Nephron progenitor cell (in vitro differentiated cells): ENCODE data around the gene OPHN1.

Experiments
- DNase-seq: peaks from one replicate; pipeline ENCODE4 v3.0.0; 2021
- H3K27ac Mint-ChIP-seq: 2 replicates; pipeline ENCODE4 v1.8.0; 2021; ENCODE audit warnings: mild to moderate bottlenecking, moderate library complexity, mixed read lengths
- H3K27me3 Mint-ChIP-seq: 2 replicates; pipeline ENCODE4 v1.8.0; 2021; ENCODE audit warnings: mild to moderate bottlenecking, low read depth, mixed read lengths; ENCODE audit not compliant: poor library complexity
- H3K36me3 Mint-ChIP-seq: 2 replicates; pipeline ENCODE4 v1.8.0; 2021; ENCODE audit warnings: low read depth, mixed read lengths
- H3K4me1 Mint-ChIP-seq: 2 replicates; pipeline ENCODE4 v1.8.0; 2021; ENCODE audit warnings: mixed read lengths
- H3K4me3 Mint-ChIP-seq: 2 replicates; pipeline ENCODE4 v1.8.0; 2021; ENCODE audit warnings: mild to moderate bottlenecking, moderate library complexity, mixed read lengths
- H3K9me3 Mint-ChIP-seq: 2 replicates; pipeline ENCODE4 v1.8.0; 2021; ENCODE audit warnings: mild to moderate bottlenecking, moderate library complexity, mixed read lengths
- TF ChIP-seq, protein P1 (sequence below): fragments of 200-600 bp; sonication (generic); IDR thresholded peaks from 2 replicates; pipeline ENCODE4 v1.5.0; 2021; ENCODE audit warnings: antibody characterized with exemption

Gene OPHN1

DNA sequence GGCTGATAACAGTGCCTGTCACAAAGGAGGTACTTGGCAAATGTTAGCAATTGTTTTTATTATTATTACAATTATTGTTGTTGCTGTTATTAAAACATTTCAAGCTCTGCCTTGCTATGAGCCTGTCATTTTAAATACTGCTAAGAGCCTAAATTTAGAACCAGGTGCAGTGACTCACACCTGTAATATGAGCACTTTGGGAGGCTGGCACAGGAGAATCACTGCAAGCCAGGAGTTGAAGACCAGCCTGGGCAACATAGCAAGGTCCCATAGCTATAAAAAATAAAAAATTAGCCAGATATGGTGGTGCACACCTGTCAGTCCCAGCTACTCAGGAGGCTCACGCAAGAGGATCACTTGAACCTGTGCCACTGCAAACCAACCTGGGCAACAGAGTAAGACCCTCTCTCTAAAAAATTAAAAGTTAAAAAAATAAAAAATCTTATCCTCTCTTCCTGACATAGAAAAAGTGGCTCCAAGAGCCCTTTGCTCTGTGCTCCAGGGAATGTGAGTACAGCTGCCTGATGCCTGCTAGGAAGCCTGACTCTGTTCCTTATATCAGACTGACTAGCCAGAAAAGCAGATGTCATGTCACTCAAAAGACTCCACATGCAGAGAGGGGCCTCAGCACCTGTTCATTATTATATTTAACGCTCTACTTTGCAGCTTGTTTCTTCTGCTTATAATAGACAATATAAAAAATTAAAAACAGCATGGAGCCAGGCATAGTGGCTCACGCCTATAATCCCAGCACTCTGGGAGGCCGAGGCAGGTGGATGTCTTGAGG is 234.0 kb downstream of the OPHN1 start:
- Mint-ChIP-seq H3K4me1 (no peaks in the 10 kb centered on the region), H3K36me3 (no peaks in the 10 kb centered on the region)

DNA sequence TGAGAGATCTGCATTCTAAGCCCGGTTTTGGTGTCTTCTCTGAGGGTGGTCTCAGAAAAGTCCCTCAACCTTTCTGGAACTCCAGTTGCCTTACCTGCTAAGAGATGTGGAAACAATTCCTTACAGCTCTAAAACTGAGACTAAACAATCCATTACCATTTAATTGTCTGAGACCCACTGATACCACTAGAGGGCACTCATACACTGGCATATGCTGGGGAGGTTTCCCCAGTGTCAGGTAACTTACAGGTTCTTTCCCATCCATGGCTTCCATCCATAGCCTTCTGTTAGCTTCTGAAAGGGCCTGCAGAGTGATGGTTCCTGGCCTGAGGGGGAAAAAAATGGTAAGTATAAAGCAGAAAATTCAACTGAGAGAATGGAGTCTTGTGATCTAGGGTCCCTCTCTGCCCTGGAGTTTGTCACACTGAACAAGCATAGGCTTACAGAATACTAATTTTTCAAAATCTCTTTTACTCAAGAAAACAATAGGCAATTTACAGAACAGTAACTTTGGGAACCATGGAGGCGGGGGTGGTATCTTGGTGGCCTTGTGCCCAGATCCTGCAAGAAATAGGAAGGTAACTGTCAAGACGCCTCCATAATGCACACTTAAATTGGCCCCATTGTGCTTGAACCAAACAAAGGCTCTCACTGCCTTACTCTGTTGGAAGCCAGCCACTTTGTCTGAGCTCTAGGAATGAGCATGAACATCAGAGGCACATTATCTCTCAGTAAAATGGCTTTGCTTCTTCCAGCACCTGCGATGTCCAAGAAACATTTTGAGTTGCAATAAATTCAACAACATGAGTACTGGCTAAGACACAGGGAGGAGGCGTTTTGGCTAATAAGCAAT is 236.1 kb downstream of the OPHN1 start:
- Mint-ChIP-seq H3K4me1 (peaks cover 11% of the 10 kb centered on the region), H3K27ac (no peak overlapping the region), H3K4me3 (no peak overlapping the region), H3K36me3 (no peaks in the 10 kb centered on the region), H3K27me3 (no peaks in the 10 kb centered on the region), H3K9me3 (peaks cover 39% of the 10 kb centered on the region)
- TF ChIP-seq, protein P1, sequence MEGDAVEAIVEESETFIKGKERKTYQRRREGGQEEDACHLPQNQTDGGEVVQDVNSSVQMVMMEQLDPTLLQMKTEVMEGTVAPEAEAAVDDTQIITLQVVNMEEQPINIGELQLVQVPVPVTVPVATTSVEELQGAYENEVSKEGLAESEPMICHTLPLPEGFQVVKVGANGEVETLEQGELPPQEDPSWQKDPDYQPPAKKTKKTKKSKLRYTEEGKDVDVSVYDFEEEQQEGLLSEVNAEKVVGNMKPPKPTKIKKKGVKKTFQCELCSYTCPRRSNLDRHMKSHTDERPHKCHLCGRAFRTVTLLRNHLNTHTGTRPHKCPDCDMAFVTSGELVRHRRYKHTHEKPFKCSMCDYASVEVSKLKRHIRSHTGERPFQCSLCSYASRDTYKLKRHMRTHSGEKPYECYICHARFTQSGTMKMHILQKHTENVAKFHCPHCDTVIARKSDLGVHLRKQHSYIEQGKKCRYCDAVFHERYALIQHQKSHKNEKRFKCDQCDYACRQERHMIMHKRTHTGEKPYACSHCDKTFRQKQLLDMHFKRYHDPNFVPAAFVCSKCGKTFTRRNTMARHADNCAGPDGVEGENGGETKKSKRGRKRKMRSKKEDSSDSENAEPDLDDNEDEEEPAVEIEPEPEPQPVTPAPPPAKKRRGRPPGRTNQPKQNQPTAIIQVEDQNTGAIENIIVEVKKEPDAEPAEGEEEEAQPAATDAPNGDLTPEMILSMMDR: peak; percentile 58
- DNase-seq: peak; percentile 28

More for the DNA sequence above, 234.0 kb downstream of the OPHN1 start:
- Mint-ChIP-seq H3K9me3 (peaks cover 32% of the 10 kb centered on the region), H3K27me3 (no peaks in the 10 kb centered on the region), H3K27ac (no peak overlapping the region), H3K4me3 (no peak overlapping the region)
- DNase-seq: no peak
- TF ChIP-seq, protein P1: no peak

DNA sequence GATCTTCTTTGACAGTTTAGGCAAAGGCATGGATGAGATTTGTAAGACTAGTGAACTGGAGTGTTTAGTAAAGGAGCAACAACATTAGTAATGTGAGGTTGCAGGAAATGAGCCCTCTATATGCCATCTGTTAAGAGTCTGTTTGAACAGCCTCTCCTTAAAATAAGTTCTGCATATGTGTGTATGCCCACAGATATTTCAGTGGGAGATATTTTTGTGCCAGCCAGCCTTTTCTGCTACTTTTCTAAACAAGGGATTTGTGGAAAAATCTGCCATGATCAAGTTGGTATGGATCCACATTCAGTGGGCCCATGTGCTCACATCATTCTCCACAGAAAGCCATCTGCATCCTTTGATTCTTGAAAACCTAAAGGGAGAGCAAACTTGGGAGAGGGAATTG is 237.7 kb downstream of the OPHN1 start:
- Mint-ChIP-seq H3K4me3 (no peak overlapping the region), H3K27ac (no peak overlapping the region), H3K27me3 (no peaks in the 10 kb centered on the region), H3K36me3 (no peaks in the 10 kb centered on the region), H3K4me1 (peaks cover 11% of the 10 kb centered on the region), H3K9me3 (peaks cover 28% of the 10 kb centered on the region)
- TF ChIP-seq, protein P1: no peak
- DNase-seq: no peak

DNA sequence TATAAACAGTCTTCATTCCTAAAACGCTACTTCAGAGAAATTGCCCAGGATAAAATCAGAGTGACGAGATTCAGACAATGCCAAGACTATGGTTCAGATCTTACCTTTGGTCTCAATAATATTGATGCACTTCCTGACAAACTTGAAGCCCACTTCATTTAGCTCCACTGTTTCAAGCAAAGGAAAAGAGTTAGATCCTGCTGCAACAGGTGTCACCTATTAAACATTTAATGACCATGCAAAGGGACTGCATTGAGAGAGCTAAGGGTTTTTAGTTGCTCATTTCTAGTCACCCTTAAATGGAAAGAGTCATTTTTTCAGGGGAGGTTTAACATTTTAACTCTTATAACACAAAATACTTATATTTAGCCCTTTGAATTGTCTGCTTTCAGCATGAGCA is 239.5 kb downstream of the OPHN1 start:
- no peak for DNase-seq
- H3K9me3 Mint-ChIP-seq: peaks cover 24% of the 10 kb centered on the region
- no peak overlapping the region for H3K27ac Mint-ChIP-seq
- H3K27me3 Mint-ChIP-seq: no peaks in the 10 kb centered on the region
- TF ChIP-seq, protein P1: no peak
- no peaks in the 10 kb centered on the region for H3K36me3 Mint-ChIP-seq
- peaks cover 11% of the 10 kb centered on the region for H3K4me1 Mint-ChIP-seq
- no peak overlapping the region for H3K4me3 Mint-ChIP-seq

DNA sequence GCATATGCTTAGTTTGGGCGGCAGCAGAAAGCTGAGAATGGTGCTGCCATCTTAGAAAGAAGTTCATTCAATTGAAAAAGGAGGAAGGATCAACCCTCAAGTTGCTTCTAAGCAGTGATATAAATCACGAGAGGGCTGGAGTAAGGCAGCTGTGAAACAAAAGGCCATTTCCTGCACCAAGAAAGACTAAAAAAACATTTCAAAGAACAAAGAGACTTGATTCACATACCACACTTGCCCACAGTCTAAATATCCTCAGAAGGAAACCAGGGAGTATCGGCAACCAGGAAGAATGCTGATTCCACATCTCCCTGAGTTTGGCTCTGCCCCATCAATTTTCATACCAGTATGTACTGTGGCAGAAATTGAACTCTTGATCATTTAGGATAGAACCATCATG is 240.1 kb downstream of the OPHN1 start:
- H3K27ac Mint-ChIP-seq: no peak overlapping the region
- no peak overlapping the region for H3K4me3 Mint-ChIP-seq
- DNase-seq: no peak
- H3K4me1 Mint-ChIP-seq: peaks cover 11% of the 10 kb centered on the region
- TF ChIP-seq, protein P1: no peak
- no peaks in the 10 kb centered on the region for H3K27me3 Mint-ChIP-seq
- peaks cover 23% of the 10 kb centered on the region for H3K9me3 Mint-ChIP-seq
- H3K36me3 Mint-ChIP-seq: no peaks in the 10 kb centered on the region
